GM20000 (cell line): Measurements from ENCODE around the gene TK2.

ENCODE experiments used
- DNase-seq: peaks from one replicate; pipeline ENCODE4 v3.0.0; 2012; ENCODE audit warnings: low spot score
- CTCF ChIP-seq: IDR thresholded peaks from 2 replicates; pipeline ENCODE4 v1.5.1; 2012; ENCODE audit warnings: mild to moderate bottlenecking, control low read depth; ENCODE audit errors: extremely low read depth, missing control alignments

The TK2 gene

GRCh38 chr16:66542396-66542795 is 7.5 kb downstream of the TK2 start:
- no peak for DNase-seq
- no peak for TF ChIP-seq CTCF

GRCh38 chr16:66541388-66542355 is 8.2 kb downstream of the TK2 start:
- no peak for TF ChIP-seq CTCF
- DNase-seq: no peak

- no peak for TF ChIP-seq CTCF
- DNase-seq: peak; percentile 50
Measured at GRCh38 chr16:66539623-66540469, 10.1 kb downstream of the TK2 start.

- DNase-seq: no peak
- TF ChIP-seq CTCF: no peak
Measured at GRCh38 chr16:66538910-66539309, 11.0 kb downstream of the TK2 start.

GRCh38 chr16:66537236-66537635 is 12.7 kb downstream of the TK2 start:
- DNase-seq: no peak
- TF ChIP-seq CTCF: no peak

GRCh38 chr16:66536525-66536924 is 13.4 kb downstream of the TK2 start:
- no peak for DNase-seq
- TF ChIP-seq CTCF: no peak

GRCh38 chr16:66534376-66534799 is 15.5 kb downstream of the TK2 start:
- DNase-seq: no peak
- no peak for TF ChIP-seq CTCF
